IPS-NIHi11 (cell line): ENCODE results near the gene TEDDM1.
A peak's percentile ranks its signal among the peaks of the same experiment; 100 is the strongest.
"Not testable (repeated sequence)": the region's sequence is repeated elsewhere in the genome, so short reads cannot be mapped to it uniquely, and the experiment has no call there.

ENCODE experiments used
- DNase-seq: peaks from one replicate; pipeline ENCODE4 v3.0.0; 2012; ENCODE audit warnings: mixed read lengths, low spot score

TEDDM1 gene

DNA sequence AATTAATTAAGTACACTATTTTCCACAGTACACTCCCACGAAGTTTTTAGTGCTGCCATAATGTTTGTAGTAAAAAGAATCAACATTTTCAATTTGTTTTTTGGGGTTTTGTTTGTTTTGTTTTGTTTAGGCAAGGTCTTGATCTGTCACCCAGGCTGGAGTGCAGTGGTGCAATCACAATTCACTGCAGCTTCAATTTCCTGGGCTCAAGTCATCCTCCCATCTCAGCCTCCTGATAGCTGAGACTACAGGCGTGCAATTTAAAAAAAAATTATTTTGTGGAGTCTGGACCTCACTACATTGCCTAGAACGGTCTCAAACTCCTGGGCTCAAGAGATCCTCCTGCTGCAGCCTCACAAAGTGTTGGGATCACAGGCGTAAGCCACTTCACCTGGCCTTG, 20.3 kb downstream of the TEDDM1 start:
- DNase-seq = no peak

GRCh38 chr1:182379781-182380180, 20.7 kb downstream of the TEDDM1 start:
- DNase-seq = not testable (repeated sequence)

GRCh38 chr1:182376936-182377574, 23.4 kb downstream of the TEDDM1 start:
- no peak for DNase-seq

- DNase-seq = no peak
These were observed 26.2 kb downstream of the TEDDM1 start for GRCh38 chr1:182374101-182374834.

GRCh38 chr1:182370532-182370931, 29.9 kb downstream of the TEDDM1 start:
- DNase-seq = no peak

- DNase-seq = no peak
These were observed 31.6 kb downstream of the TEDDM1 start for GRCh38 chr1:182368903-182369302.

DNA sequence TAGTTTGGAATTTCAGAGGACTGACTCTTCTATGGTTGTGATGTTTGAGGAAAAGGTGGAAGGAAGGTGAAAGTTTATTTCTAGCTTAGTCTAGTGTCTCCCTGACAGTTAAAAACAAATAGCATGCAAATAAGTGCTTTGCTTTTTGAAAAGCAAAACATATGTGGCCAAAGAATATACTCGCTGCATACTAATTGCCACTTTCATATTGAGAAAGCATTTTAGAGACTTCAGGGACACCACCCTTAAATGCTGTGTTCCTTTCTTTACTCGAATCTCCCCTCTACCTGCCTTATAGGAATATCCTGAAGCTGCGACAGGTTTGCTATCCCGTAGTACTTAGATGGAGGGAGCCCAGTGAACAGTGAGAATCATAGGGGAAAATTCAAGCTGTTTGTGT, 32.1 kb downstream of the TEDDM1 start:
- DNase-seq = no peak

- DNase-seq = no peak
These were observed 32.5 kb downstream of the TEDDM1 start for GRCh38 chr1:182367926-182368325.

DNA sequence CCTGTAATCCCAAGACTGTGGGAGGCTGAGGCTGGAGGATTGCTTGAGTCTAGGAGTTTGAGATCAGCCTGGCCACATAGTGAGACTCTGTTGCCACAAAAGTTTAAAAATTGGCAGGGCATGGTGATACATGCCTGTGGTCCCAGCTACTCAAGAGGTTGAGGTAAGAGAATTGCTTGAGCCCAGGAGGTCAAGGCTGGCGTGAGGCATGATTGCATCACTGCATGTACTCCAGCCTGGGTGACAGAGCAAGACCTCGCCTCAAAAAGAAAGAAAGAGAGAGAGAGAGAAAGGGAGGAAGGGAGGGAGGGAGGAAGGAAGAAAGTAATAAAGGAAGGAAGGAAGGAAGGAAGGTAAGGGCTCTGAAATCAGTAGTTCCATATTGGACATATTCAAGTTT, 33.9 kb downstream of the TEDDM1 start:
- DNase-seq = no peak

DNA sequence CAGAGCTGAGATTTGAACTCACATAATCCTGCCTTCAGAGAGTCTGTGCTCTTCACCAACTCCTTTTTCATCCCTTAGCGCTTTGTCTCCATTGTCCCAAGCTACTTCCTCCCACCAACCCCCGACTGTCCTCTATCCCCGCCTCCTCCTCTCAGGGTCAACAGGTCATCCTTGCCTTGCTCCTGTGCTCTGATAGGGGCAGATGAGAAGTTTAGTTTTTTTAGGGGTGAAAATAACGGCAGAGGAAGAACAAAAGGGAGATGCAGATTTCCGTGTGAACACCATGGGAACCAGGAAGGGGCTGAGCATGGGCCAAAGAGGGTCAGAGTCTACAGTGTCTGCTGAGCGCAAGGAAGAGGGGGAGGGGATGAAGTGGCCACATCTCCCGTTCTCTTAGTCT, 40.8 kb downstream of the TEDDM1 start:
- DNase-seq = peak; percentile 44

DNA sequence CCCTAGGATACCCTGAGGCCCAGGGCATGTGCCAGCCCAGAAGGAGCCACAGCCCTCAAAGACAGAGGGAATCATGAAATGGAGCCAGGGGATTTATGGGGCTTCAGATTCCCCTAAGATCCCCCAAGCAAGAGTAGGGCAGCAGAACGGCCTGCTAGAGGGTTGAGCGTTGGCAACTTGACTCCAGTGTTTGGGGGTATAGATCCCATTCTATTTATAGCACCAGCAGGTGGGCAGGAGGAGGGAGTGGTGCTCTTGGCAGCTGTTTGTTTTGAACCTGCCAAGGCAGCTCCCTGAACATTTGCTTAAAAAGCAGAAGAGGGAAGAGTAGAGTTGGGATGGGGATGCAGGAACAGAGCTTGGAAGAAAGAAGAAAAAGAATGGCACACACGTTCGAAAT, 42.6 kb downstream of the TEDDM1 start:
- no peak for DNase-seq

GRCh38 chr1:182357171-182357570, 43.3 kb downstream of the TEDDM1 start:
- no peak for DNase-seq

GRCh38 chr1:182355723-182356098, 44.8 kb downstream of the TEDDM1 start:
- DNase-seq = no peak

DNA sequence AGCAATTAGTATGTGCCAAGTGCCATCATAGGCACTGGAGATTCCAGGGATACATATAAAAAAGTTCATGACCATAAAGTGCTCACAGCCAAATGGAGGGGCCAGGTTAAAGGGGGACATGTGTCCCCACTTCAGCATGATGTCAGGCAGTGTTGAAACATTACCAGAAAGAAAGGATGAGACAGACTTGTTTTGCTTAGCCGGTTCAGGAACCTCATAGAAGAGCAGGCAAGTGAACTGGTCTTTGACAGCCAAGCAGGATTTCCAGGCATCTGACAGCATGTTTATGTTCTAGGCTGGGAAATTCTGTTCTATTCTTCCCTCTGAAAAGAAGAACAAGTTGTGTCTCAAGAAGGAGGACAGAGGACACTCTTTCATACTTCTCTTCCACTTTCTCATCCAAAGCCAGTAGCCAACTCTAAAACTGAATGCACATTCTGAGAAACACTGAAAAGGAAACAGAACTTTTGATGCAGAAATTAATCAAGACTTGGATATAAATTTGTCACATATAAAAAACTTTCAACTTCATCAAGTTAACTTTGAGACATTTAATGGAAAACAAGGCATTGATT, 48.6 kb downstream of the TEDDM1 start:
- no peak for DNase-seq

GRCh38 chr1:182350839-182351238, 49.6 kb downstream of the TEDDM1 start:
- DNase-seq = no peak

DNA sequence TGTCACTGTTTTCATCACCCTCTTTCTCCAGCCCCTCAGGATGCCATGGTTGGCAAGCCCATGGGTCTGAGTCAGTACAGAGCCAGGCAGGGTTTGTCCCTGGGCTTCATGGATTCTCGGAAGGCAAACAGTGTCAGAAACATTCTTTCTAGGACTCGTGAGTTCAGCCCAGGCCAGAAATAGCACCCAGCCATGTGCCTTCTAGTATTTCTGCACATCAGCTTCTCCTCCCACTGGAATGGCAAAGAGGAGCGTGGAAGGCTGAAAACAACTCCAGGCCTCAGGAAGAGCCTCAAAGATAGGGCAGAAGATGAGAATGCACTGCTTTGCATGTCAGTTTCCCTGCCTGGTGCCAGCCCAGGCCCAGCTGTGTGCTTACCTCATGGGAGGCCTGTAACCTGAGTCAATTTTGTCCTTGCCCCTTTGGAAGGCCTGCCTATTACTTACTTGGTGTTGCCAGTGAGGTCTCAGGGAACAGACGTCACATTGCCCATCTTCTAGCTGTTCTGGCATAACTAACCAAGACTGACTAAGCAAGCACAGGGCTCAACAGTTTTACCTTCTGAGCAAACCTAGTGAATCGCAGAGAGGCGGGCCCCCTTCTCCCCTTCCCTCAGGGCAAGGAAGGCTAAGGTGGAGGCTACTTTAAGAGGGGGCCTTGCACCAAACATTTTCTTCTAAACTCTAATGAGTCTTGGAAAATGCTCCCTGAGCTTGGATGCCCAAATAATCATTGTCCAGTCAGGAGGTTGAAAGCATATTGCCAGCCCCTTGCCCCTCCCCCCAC, 51.3 kb downstream of the TEDDM1 start:
- DNase-seq = no peak
